Activated CD4-positive, alpha-beta T cell treated with anti-CD3 and anti-CD28 coated beads, Interleukin-2, Interleukin-4, amounts not matched to agents 100 ng/mL and 50 ng/mL, durations not matched to agents 16 hours and 8 hours (primary cell): ENCODE measurements around the gene TRMT1.
A peak's percentile ranks its signal among the peaks of the same experiment; 100 is the strongest.

Experiments
- DNase-seq: peaks from one replicate; pipeline ENCODE4 v3.0.0-alpha.2; 2020; ENCODE audit warnings: low spot score

TRMT1 gene

GRCh38 chr19:13122980-13123957, 6.7 kb upstream of the TRMT1 start:
- DNase-seq, result no peak

GRCh38 chr19:13122275-13122878, 5.8 kb upstream of the TRMT1 start:
- no peak for DNase-seq

GRCh38 chr19:13121551-13122274, 5.2 kb upstream of the TRMT1 start:
- DNase-seq, result no peak

- DNase-seq, result no peak
These were observed 4.3 kb upstream of the TRMT1 start for GRCh38 chr19:13120817-13121216.

GRCh38 chr19:13120031-13120430, 3.5 kb upstream of the TRMT1 start:
- no peak for DNase-seq

GRCh38 chr19:13119627-13120026, 3.1 kb upstream of the TRMT1 start:
- DNase-seq, result no peak

- peak; percentile 47 for DNase-seq
These were observed 2.1 kb upstream of the TRMT1 start for GRCh38 chr19:13118424-13119193.

- peak; percentile 93 for DNase-seq
These were observed 1.4 kb upstream of the TRMT1 start, which contains the start of gene NACC1 for GRCh38 chr19:13117772-13118423. NACC1 (plus strand) TSS chr19:13118264; CDS start chr19:13135208, 16,944 bp downstream.

GRCh38 chr19:13117176-13117771, 734 bp upstream of the TRMT1 start:
- no peak for DNase-seq

GRCh38 chr19:13115936-13116281, 631 bp downstream of the TRMT1 start:
- DNase-seq, result no peak

GRCh38 chr19:13112555-13112954, 4.0 kb downstream of the TRMT1 start:
- no peak for DNase-seq

- no peak for DNase-seq
These were observed 6.4 kb downstream of the TRMT1 start for GRCh38 chr19:13110099-13110610.

- no peak for DNase-seq
These were observed 7.0 kb downstream of the TRMT1 start for GRCh38 chr19:13109361-13110098.

GRCh38 chr19:13104848-13105711, 11.5 kb downstream of the TRMT1 start:
- no peak for DNase-seq

- peak; percentile 50 for DNase-seq
These were observed 12.1 kb downstream of the TRMT1 start for GRCh38 chr19:13104360-13104847.

GRCh38 chr19:13103581-13104359, 12.8 kb downstream of the TRMT1 start:
- DNase-seq, result no peak

GRCh38 chr19:13102666-13103580, 13.6 kb downstream of the TRMT1 start, which contains the start of gene LYL1:
LYL1 (minus strand) TSS chr19:13102858; CDS start chr19:13101171, 1,687 bp downstream.
- no peak for DNase-seq
